CD4-positive, alpha-beta T cell treated with Interleukin-6 at 100 ng/mL for 8 hours (primary cell): ENCODE data around the gene GRAMD1B.

Experiments
- DNase-seq: peaks from one replicate; pipeline ENCODE4 v3.0.0-alpha.2; 2020; ENCODE audit warnings: mixed read lengths, low spot score

The GRAMD1B gene

GRCh38 chr11:123535401-123535800, 105.3 kb downstream of the GRAMD1B start:
- DNase-seq: no peak

GRCh38 chr11:123536690-123537437, 106.8 kb downstream of the GRAMD1B start:
- DNase-seq: no peak

- DNase-seq: no peak
Observed at GRCh38 chr11:123537726-123538125, 107.7 kb downstream of the GRAMD1B start.

- no peak for DNase-seq
Observed at GRCh38 chr11:123543797-123544196, 113.7 kb downstream of the GRAMD1B start.

- no peak for DNase-seq
Observed at GRCh38 chr11:123544631-123545375, 114.7 kb downstream of the GRAMD1B start.

GRCh38 chr11:123545726-123546270, 115.7 kb downstream of the GRAMD1B start:
- no peak for DNase-seq

GRCh38 chr11:123546515-123546914, 116.4 kb downstream of the GRAMD1B start:
- DNase-seq: no peak

GRCh38 chr11:123547180-123547579, 117.1 kb downstream of the GRAMD1B start:
- DNase-seq: no peak

GRCh38 chr11:123548774-123549173, 118.7 kb downstream of the GRAMD1B start:
- DNase-seq: no peak

GRCh38 chr11:123549926-123550917, 120.2 kb downstream of the GRAMD1B start:
- DNase-seq: no peak

- no peak for DNase-seq
Observed at GRCh38 chr11:123551079-123551478, 121.0 kb downstream of the GRAMD1B start.

- DNase-seq: no peak
Observed at GRCh38 chr11:123556633-123557032, 126.6 kb downstream of the GRAMD1B start.

GRCh38 chr11:123558536-123559315, 128.7 kb downstream of the GRAMD1B start:
- DNase-seq: no peak

- DNase-seq: no peak
Observed at GRCh38 chr11:123559523-123559955, 129.5 kb downstream of the GRAMD1B start.

- peak; percentile 9 for DNase-seq
Observed at GRCh38 chr11:123560006-123560405, 129.9 kb downstream of the GRAMD1B start.

GRCh38 chr11:123561431-123561800, 131.3 kb downstream of the GRAMD1B start:
- no peak for DNase-seq

- no peak for DNase-seq
Observed at GRCh38 chr11:123562158-123562557, 132.1 kb downstream of the GRAMD1B start.

- DNase-seq: no peak
Observed at GRCh38 chr11:123562829-123563228, 132.8 kb downstream of the GRAMD1B start.

GRCh38 chr11:123564221-123564620, 134.2 kb downstream of the GRAMD1B start:
- no peak for DNase-seq

- DNase-seq: no peak
Observed at GRCh38 chr11:123566852-123567251, 136.8 kb downstream of the GRAMD1B start.

- DNase-seq: no peak
Observed at GRCh38 chr11:123567466-123567865, 137.4 kb downstream of the GRAMD1B start.
